Right renal cortex interstitium (tissue), 3 donors: ENCODE results near the gene KIR3DL1. TPM values are rescaled to one million over a fixed set of nuclear protein-coding genes. Genes with fewer than 3 reads are reported as not detected.
"Not testable (repeated sequence)": the region's sequence is repeated elsewhere in the genome, so short reads cannot be mapped to it uniquely, and the experiment has no call there.

Experiments used
- DNase-seq, 3 donors: peaks; one replicate each; pipeline ENCODE4 v3.0.0-alpha.2; 2013; ENCODE audit warnings: low read depth in 3 of 3, low spot score in 2 of 3
- polyA plus RNA-seq, 3 donors: library from polyadenylated mRNA; unstranded; fragments of 120-200 nt; gene quantifications; one replicate each; pipeline ENCODE4 v1.2.1, GENCODE V29; 2013; ENCODE audit not compliant: insufficient read length in 3 of 3

KIR3DL1 gene
- polyA plus RNA-seq, 3 donors, result not detected

GRCh38 chr19:54806516-54806838 lies 9.8 kb upstream of the KIR3DL1 start:
- DNase-seq, result no peak

DNA sequence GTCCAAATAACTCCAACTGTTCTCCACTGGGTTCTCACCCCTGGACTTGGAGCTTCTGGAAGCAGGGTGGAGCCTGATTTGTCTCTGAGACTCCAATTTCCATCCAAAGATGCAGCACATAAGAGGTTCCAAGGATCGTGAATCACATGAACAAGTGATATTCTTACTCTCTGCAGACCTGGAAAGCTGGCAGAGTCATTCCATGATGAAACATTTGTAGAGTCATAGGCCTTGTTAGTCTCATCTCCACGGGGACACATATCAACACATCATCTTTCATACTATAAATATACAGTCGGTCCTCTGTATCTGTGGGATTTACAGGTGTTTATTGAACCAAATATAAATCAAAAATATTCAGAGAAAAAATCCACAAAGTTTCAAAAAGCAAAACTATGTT lies 1.7 kb upstream of the KIR3DL1 start:
- not testable (repeated sequence) for DNase-seq

GRCh38 chr19:54817670-54818536 lies 1.6 kb downstream of the KIR3DL1 start:
- no peak for DNase-seq

DNA sequence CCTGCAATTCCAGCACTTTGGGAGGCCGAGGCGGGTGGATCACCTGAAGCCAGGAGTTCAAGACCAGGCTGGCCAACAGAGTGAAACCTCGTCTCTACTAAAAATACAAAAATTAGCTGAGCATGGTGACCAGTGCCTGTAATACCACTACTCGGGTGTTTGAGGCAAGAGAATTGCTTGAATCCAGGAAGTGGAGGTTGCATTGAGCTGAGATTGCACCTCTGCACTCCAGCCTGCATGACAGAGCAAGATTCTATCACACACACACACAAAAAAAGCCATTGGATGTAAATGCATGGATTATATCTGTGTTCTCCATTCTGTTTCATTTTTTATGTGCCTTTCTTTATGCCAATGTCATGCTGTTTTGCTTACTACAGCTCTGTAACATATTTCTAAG lies 8.1 kb downstream of the KIR3DL1 start:
- DNase-seq, result not testable (repeated sequence)

DNA sequence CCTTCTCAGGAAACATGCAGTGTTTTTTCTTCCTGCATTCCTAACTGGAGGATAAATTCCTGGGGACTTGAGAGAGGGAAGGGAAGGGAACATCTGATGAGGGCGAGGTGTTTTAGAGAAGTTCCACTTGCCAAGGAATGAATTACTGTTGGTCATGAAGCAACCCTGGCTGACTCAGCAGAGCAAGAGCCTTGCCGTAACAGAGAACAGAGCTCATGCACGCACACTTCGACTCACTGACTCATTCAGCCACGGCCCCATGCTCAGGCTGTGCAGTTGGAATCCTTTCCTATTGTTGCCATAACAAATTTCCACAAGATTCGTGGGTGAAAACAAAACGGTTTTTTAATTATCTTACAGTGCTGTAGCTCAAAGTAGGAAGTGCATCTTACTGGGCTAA lies 9.1 kb downstream of the KIR3DL1 start:
- not testable (repeated sequence) for DNase-seq

GRCh38 chr19:54828064-54828463 lies 11.8 kb downstream of the KIR3DL1 start:
- DNase-seq, result not testable (repeated sequence)

DNA sequence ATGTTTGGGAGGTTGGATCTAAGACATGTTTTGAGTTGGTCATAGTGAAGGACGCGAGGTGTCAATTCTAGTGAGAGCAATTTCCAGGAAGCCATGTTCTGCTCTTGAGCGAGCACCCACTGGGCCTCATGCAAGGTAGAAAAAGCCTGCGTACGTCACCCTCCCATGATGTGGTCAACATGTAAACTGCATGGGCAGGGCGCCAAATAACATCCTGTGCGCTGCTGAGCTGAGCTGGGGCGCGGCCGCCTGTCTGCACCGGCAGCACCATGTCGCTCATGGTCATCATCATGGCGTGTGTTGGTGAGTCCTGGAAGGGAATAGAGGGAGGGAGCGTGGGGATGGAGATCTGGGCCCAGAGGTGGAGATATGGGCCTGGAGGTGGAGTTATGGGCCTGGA lies 16.2 kb downstream of the KIR3DL1 start, which contains the start of gene KIR2DS4:
KIR2DS4 (plus strand) TSS at position 181 of the 400 bp plus-strand sequence.
- DNase-seq, result not testable (repeated sequence)

- not testable (repeated sequence) for DNase-seq
These were observed 18.9 kb downstream of the KIR3DL1 start for GRCh38 chr19:54835126-54835525.

DNA sequence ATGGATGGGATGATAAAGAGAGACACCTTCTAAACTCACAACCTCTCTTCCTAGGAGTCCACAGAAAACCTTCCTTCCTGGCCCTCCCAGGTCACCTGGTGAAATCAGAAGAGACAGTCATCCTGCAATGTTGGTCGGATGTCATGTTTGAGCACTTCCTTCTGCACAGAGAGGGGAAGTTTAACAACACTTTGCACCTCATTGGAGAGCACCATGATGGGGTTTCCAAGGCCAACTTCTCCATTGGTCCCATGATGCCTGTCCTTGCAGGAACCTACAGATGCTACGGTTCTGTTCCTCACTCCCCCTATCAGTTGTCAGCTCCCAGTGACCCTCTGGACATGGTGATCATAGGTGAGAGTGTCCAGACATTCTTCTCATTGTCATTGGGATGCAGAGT lies 21.3 kb downstream of the KIR3DL1 start:
- DNase-seq, result not testable (repeated sequence)

- not testable (repeated sequence) for DNase-seq
These were observed 26.9 kb downstream of the KIR3DL1 start for GRCh38 chr19:54843171-54843570.

GRCh38 chr19:54850061-54850640 lies 33.9 kb downstream of the KIR3DL1 start, which contains the start of gene KIR3DL2:
Gene KIR3DL2, plus strand, starts transcription at chr19:54850443. Its CDS starts 33 bp downstream, at chr19:54850476.
- DNase-seq, result not testable (repeated sequence)

- no peak for DNase-seq
These were observed 34.7 kb downstream of the KIR3DL1 start for GRCh38 chr19:54850930-54851329.

GRCh38 chr19:54851353-54851752 lies 35.1 kb downstream of the KIR3DL1 start:
- DNase-seq, result no peak

DNA sequence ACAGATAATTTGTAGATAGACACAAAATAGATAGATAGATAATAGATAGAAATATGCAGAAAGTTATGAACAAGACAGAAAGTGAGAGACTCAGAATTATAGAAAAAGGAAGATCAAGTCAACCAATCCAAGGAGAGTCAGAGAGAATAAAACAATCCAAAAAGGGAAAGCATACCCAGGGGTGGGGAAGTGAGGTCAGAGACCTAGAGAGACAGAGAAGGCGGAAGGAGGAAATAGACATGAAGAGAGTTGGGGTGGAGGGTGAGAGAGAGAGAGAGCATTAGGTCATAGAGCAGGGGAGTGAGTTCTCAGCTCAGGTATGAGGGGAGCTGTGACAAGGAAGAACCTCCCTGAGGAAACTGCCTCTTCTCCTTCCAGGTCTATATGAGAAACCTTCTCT lies 39.0 kb downstream of the KIR3DL1 start:
- DNase-seq, result not testable (repeated sequence)

DNA sequence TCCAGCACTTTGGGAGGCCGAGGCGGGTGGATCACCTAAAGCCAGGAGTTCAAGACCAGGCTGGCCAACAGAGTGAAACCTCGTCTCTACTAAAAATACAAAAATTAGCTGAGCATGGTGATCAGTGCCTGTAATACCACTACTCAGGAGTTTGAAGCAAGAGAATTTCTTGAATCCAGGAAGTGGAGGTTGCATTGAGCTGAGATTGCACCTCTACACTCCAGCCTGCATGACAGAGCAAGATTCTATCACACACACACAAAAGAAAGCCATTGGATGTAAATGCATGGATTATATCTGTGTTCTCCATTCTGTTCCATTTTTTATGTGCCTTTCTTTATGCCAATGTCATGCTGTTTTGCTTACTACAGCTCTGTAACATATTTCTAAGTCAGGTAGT lies 42.2 kb downstream of the KIR3DL1 start:
- not testable (repeated sequence) for DNase-seq

DNA sequence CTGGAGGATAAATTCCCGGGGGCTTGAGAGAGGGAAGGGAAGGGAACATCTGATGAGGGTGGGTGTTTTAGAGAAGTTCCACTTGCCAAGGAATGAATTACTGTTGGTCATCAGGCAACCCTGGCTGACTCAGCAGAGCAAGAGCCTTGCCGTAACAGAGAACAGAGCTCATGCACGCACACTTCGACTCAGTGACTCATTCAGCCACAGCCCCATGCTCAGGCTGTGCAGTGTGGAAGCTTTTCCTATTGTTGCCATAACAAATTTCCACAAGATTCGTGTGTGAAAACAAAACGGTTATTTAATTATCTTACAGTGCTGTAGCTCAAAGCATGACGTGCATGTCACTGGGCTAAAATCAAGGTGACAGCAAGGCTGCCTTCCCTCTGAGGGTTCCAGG lies 43.2 kb downstream of the KIR3DL1 start:
- DNase-seq, result not testable (repeated sequence)

GRCh38 chr19:54863459-54863858 lies 47.2 kb downstream of the KIR3DL1 start:
- not testable (repeated sequence) for DNase-seq

GRCh38 chr19:54871696-54872095 lies 55.4 kb downstream of the KIR3DL1 start:
- no peak for DNase-seq

DNA sequence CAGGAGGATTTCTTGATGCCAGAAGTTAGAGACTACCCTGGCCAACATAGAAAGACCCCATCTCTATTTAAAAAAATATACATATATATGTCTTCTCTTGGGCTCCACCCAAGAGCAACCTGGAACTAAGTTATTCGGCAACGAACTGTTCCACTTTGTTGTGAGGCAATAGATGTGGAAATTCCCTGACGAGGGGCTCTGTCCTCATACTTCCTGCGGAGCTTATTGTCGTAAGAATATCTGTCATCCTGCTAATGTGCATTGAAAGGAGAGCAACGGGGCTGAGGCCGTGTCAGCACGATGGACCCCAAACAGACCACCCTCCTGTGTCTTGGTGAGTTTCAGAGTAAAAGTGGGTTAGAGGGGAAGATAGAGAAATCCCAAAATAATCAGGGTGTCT lies 57.7 kb downstream of the KIR3DL1 start, which contains the start of gene FCAR:
FCAR (plus strand) TSS at position 246 of the 400 bp plus-strand sequence; CDS start at position 301, 55 bp downstream.
- DNase-seq, result no peak

- no peak for DNase-seq
These were observed 59.2 kb downstream of the KIR3DL1 start for GRCh38 chr19:54875506-54875905.

DNA sequence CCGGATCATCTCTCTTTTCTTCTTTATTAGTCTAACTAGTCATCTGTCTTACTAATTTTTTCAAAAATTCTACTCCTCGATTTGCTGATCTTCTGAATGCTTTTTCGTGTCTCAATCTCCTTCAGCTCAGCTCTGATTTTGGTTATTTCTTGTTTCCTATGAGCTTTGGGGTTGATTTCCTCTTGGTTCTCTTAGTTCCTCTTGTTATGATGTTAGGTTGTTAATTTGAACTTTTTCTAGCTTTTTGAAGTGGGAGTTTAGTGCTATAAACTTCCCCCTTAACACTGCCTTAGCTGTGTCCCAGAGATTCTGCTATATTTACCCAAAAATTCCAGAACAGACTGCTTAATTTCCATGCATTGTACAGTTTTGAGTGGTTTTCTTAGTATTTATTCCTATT lies 61.2 kb downstream of the KIR3DL1 start:
- no peak for DNase-seq
